HEK293 (cell line): ENCODE measurements around the gene VGLL4.

ENCODE experiments used
- CTCF ChIP-seq: fragments of 450-650 bp; formaldehyde crosslinking; IDR thresholded peaks from 2 replicates; pipeline ENCODE4 v1.5.1; 2016; ENCODE audit warnings: missing biosample characterization, missing genetic modification characterization
- SP2 ChIP-seq: fragments of 450-650 bp; formaldehyde crosslinking; IDR thresholded peaks from 2 replicates; pipeline ENCODE4 v1.5.1; 2016; ENCODE audit warnings: missing biosample characterization, missing genetic modification characterization
- ZNF24 ChIP-seq: fragments of 450-650 bp; formaldehyde crosslinking; IDR thresholded peaks from 2 replicates; pipeline ENCODE4 v1.5.1; 2016; ENCODE audit warnings: missing biosample characterization, missing genetic modification characterization
- ZNF549 ChIP-seq: fragments of 450-650 bp; IDR thresholded peaks from 2 replicates; pipeline ENCODE4 v1.5.1; 2018; ENCODE audit warnings: missing biosample characterization, missing genetic modification characterization, mild to moderate bottlenecking, inconsistent platforms, moderate library complexity
- ZNF654 ChIP-seq: fragments of 450-650 bp; formaldehyde crosslinking; IDR thresholded peaks from 2 replicates; pipeline ENCODE4 v1.5.1; 2016; ENCODE audit warnings: low read depth, missing biosample characterization, missing genetic modification characterization
- TF ChIP-seq, protein P1 (sequence below): fragments of 450-650 bp; formaldehyde crosslinking; IDR thresholded peaks from 2 replicates; pipeline ENCODE4 v1.5.1; 2017; ENCODE audit warnings: missing biosample characterization, missing genetic modification characterization
- TF ChIP-seq, protein P2 (sequence below): IDR thresholded peaks from 2 replicates; pipeline ENCODE4 v1.6.1; 2011; ENCODE audit warnings: mild to moderate bottlenecking, low read depth, low read length, borderline replicate concordance
- TF ChIP-seq, protein P3 (sequence below): fragments of 450-650 bp; formaldehyde crosslinking; IDR thresholded peaks from 2 replicates; pipeline ENCODE4 v1.5.1; 2016; ENCODE audit warnings: missing biosample characterization, missing genetic modification characterization, low read depth

- TF ChIP-seq ZNF24 (tag by site-specific recombination) (no peak), ZNF654 (tag by site-specific recombination) (no peak), ZNF549 (tag by site-specific recombination) (no peak), CTCF (tag by site-specific recombination) (no peak), SP2 (tag by site-specific recombination) (no peak)
- TF ChIP-seq, protein P1, sequence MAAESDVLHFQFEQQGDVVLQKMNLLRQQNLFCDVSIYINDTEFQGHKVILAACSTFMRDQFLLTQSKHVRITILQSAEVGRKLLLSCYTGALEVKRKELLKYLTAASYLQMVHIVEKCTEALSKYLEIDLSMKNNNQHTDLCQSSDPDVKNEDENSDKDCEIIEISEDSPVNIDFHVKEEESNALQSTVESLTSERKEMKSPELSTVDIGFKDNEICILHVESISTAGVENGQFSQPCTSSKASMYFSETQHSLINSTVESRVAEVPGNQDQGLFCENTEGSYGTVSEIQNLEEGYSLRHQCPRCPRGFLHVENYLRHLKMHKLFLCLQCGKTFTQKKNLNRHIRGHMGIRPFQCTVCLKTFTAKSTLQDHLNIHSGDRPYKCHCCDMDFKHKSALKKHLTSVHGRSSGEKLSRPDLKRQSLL = no peak
- TF ChIP-seq, protein P2, sequence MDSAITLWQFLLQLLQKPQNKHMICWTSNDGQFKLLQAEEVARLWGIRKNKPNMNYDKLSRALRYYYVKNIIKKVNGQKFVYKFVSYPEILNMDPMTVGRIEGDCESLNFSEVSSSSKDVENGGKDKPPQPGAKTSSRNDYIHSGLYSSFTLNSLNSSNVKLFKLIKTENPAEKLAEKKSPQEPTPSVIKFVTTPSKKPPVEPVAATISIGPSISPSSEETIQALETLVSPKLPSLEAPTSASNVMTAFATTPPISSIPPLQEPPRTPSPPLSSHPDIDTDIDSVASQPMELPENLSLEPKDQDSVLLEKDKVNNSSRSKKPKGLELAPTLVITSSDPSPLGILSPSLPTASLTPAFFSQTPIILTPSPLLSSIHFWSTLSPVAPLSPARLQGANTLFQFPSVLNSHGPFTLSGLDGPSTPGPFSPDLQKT = no peak
- TF ChIP-seq, protein P3, sequence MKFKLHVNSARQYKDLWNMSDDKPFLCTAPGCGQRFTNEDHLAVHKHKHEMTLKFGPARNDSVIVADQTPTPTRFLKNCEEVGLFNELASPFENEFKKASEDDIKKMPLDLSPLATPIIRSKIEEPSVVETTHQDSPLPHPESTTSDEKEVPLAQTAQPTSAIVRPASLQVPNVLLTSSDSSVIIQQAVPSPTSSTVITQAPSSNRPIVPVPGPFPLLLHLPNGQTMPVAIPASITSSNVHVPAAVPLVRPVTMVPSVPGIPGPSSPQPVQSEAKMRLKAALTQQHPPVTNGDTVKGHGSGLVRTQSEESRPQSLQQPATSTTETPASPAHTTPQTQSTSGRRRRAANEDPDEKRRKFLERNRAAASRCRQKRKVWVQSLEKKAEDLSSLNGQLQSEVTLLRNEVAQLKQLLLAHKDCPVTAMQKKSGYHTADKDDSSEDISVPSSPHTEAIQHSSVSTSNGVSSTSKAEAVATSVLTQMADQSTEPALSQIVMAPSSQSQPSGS (tag by site-specific recombination) = no peak
These were observed 11.2 kb downstream of the VGLL4 start for GRCh38 chr3:11632564-11632963.
